Measurements from ENCODE around the gene SLC25A17.
A peak's percentile ranks its signal among the peaks of the same experiment; 100 is the strongest.

SLC25A17 gene

GRCh38 chr22:40749829-40750228, 69.3 kb downstream of the SLC25A17 start:
- no peak for DNase-seq (ENCODE audit: low spot score)
- ChIA-PET POLR2A (ENCODE audit: low non-redundant PET) (no interaction called here), CTCF (interaction anchor here (0.6 kb wide), 1 partner anchor 41 kb away, joined by 3 read pairs; no protein-coding TSS in a partner anchor)
- no peak for TF ChIP-seq CTCF (conservative IDR thresholded peaks at IDR 0.05; ENCODE audit: low read depth)
- H3K27ac ChIP-seq: no peak overlapping the region

GRCh38 chr22:40748388-40749355, 70.5 kb downstream of the SLC25A17 start:
- no peak overlapping the region for H3K27ac ChIP-seq
- DNase-seq (ENCODE audit: low spot score): no peak
- ChIA-PET CTCF (interaction anchor here (0.6 to 0.9 kb wide), 3 partner anchors 12 to 87 kb away, joined by 3 read pairs; no protein-coding TSS in a partner anchor), POLR2A (ENCODE audit: low non-redundant PET) (no interaction called here)
- no peak for TF ChIP-seq CTCF (conservative IDR thresholded peaks at IDR 0.05; ENCODE audit: low read depth)

- CTCF ChIA-PET: interaction anchor here (0.9 kb wide), 1 partner anchor 14 kb away, joined by 4 read pairs; no protein-coding TSS in a partner anchor
- no peak for TF ChIP-seq CTCF (conservative IDR thresholded peaks at IDR 0.05; ENCODE audit: low read depth)
These were observed 71.8 kb downstream of the SLC25A17 start for GRCh38 chr22:40747361-40747760.

GRCh38 chr22:40746428-40747220, 72.5 kb downstream of the SLC25A17 start:
- ChIA-PET POLR2A (ENCODE audit: low non-redundant PET) (interaction anchor here (0.7 kb wide), 1 partner anchor 316 kb away, joined by 4 read pairs; no protein-coding TSS in a partner anchor), CTCF (interaction anchor here (0.9 kb wide), 1 partner anchor 14 kb away, joined by 4 read pairs; no protein-coding TSS in a partner anchor)
- peak; percentile 11 for DNase-seq (ENCODE audit: low spot score)
- H3K27ac ChIP-seq: peak overlapping the region; percentile 42; the same call in 1 of the 2 replicates
- no peak for TF ChIP-seq CTCF (conservative IDR thresholded peaks at IDR 0.05; ENCODE audit: low read depth)

More at GRCh38 chr22:40747361-40747760, 71.8 kb downstream of the SLC25A17 start:
- POLR2A ChIA-PET (ENCODE audit: low non-redundant PET): no interaction called here
- no peak overlapping the region for H3K27ac ChIP-seq
- DNase-seq (ENCODE audit: low spot score): no peak

- ChIA-PET POLR2A (ENCODE audit: low non-redundant PET) (no interaction called here), CTCF (no interaction called here)
- no peak for TF ChIP-seq CTCF (conservative IDR thresholded peaks at IDR 0.05; ENCODE audit: low read depth)
- DNase-seq (ENCODE audit: low spot score): no peak
- peak overlapping the region; percentile 9; the same call in 1 of the 2 replicates for H3K27ac ChIP-seq
These were observed 75.4 kb downstream of the SLC25A17 start for GRCh38 chr22:40743768-40744167.

- POLR2A ChIA-PET (ENCODE audit: low non-redundant PET): no interaction called here
- TF ChIP-seq CTCF (conservative IDR thresholded peaks at IDR 0.05; ENCODE audit: low read depth): no peak
- no peak for DNase-seq (ENCODE audit: low spot score)
- CTCF ChIA-PET: no interaction called here
- H3K27ac ChIP-seq: no peak overlapping the region
These were observed 78.0 kb downstream of the SLC25A17 start for GRCh38 chr22:40741116-40741515.

All from RWPE1 (cell line).